Stimulated activated naive CD8-positive, alpha-beta T cell treated with anti-CD3 and anti-CD28 coated beads, Interleukin-15, amount 100 ng/mL, for 72 hours (primary cell): ENCODE data around the gene VPS9D1.
"Not testable (repeated sequence)": the region's sequence is repeated elsewhere in the genome, so short reads cannot be mapped to it uniquely, and the experiment has no call there.

ENCODE experiments used
- ATAC-seq: fragments of 150-1000 bp; cut with Tn5 transposase; 2 replicates; pipeline ENCODE4 v1.10.0; 2021; ENCODE audit warnings: mild to moderate bottlenecking, moderate library complexity
- DNase-seq, 2 donors: peaks; one replicate each; pipeline ENCODE4 v3.0.0; 2021 to 2022
- H3K27ac Mint-ChIP-seq, 2 donors: one replicate each; pipeline ENCODE4 v1.8.0; 2022; ENCODE audit warnings: mild to moderate bottlenecking in 2 of 2, mixed read lengths in 2 of 2, moderate library complexity in 2 of 2
- H3K27me3 Mint-ChIP-seq: one replicate; pipeline ENCODE4 v1.8.0; 2022; ENCODE audit warnings: mixed read lengths
- H3K4me1 Mint-ChIP-seq: one replicate; pipeline ENCODE4 v1.8.0; 2022; ENCODE audit warnings: mild to moderate bottlenecking, mixed read lengths
- H3K4me3 Mint-ChIP-seq, 2 donors: one replicate each; pipeline ENCODE4 v1.8.0; 2022; ENCODE audit warnings: mild to moderate bottlenecking in 2 of 2, mixed read lengths in 2 of 2, moderate library complexity in 1 of 2
- H3K9me3 Mint-ChIP-seq, 2 donors: one replicate each; pipeline ENCODE4 v1.8.0; 2022; ENCODE audit warnings: mixed read lengths in 2 of 2

The VPS9D1 gene

GRCh38 chr16:89671565-89671964 is 49.1 kb downstream of the VPS9D1 start:
- H3K4me1 Mint-ChIP-seq = peaks cover 25% of the 10 kb centered on the region
- H3K27me3 Mint-ChIP-seq, H3K9me3 Mint-ChIP-seq, DNase-seq, H3K27ac Mint-ChIP-seq, ATAC-seq, H3K4me3 Mint-ChIP-seq: not testable (repeated sequence)

DNA sequence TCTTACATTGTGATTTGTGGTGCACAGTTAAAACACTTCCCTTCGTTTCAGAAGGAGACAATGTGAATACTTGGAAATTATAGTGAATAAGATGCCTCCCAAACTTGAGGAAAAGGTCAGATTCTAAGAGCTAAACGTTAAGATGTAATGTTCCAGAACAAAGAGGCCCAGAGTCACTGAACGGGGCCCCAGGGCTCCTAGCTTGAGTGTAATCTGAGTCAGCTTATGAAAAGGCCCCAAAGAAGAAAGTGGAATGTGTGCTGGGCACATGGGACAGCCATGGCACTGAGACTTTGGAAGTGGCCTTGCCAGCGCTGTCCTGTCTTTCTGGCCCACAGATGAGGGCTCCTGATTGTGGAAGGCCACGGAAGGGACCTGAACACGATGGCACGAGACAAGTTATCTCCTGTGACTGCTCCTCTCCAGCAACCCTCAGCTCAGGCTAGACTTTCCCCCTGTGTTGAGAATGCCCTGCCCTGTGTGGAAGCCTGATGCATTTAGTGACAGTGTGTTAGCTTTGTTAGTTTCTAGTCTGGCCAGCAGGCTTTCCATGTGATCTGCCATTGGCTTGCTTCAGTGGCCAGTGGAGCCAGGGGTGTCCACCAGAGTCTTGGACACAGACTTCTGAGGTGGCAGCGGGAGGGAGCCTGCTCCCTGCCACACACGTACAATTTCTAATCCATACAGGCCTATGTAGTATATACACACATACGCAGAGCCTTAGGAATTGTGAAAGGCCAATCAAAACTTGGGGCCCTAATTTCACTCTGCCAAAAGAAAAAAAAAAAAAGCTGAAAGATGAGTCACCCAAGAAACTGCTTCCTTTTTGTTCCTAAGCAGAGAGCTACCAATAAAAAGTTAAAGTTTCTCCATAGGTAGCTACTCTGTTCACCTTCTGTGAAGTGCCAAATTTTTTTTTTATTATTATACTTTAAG is 49.9 kb downstream of the VPS9D1 start:
- H3K4me3 Mint-ChIP-seq = no peak overlapping the region
- H3K9me3 Mint-ChIP-seq = no peaks in the 10 kb centered on the region
- ATAC-seq (no peak), DNase-seq (no peak)
- H3K27me3 Mint-ChIP-seq = no peaks in the 10 kb centered on the region
- peaks cover 25% of the 10 kb centered on the region for H3K4me1 Mint-ChIP-seq
- no peak overlapping the region for H3K27ac Mint-ChIP-seq

- peaks cover 25% of the 10 kb centered on the region for H3K4me1 Mint-ChIP-seq
- no peaks in the 10 kb centered on the region for H3K9me3 Mint-ChIP-seq
- H3K27me3 Mint-ChIP-seq = no peaks in the 10 kb centered on the region
- ATAC-seq (no peak), DNase-seq (no peak)
- no peak overlapping the region for H3K4me3 Mint-ChIP-seq
- H3K27ac Mint-ChIP-seq = no peak overlapping the region
Observed at GRCh38 chr16:89669755-89670154, 50.9 kb downstream of the VPS9D1 start.

DNA sequence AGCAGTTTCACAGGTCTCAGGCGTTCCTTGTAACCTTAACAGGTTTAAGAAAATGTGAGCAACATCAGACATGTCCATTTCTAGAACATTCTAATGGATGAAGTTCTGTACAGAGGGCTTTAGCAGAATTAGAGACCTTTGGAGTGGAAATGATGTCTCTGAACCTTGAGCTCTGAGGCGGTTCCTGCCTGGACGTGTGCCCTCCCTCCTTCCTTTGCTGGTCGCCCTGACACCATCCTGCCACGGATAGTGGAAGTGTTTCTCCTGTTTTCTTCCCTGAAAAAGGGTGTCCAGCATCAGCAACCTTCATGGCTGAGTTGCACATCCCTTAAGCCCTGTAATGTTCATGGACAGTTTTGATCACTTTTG is 51.9 kb downstream of the VPS9D1 start:
- H3K4me3 Mint-ChIP-seq = peak overlapping the region in 1 of 2 donors; percentile 6
- H3K9me3 Mint-ChIP-seq = no peaks in the 10 kb centered on the region
- no peak overlapping the region for H3K27ac Mint-ChIP-seq
- no peaks in the 10 kb centered on the region for H3K27me3 Mint-ChIP-seq
- ATAC-seq (no peak), DNase-seq (no peak)
- peaks cover 25% of the 10 kb centered on the region for H3K4me1 Mint-ChIP-seq

DNA sequence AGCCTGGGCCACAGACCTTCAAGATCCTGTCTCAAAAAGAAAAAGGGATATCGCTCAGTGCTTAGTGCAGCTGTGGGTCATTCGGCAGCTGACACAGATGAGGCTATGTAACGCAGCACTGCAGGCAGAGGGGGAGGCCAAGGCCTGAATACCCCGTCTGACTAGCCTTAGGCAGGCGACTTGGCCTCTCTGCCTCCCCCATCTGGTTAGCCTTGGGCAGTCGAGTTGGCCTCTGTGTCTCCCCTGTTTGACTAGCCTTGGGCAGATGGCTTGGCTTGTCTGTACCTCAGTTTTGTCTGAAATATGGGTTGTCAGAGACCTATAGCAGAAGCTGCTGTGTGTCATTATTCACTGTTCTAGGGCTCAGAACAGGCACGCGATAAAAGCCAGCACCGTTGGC is 53.1 kb downstream of the VPS9D1 start:
- Mint-ChIP-seq H3K4me3 (no peak overlapping the region), H3K27ac (no peak overlapping the region), H3K27me3 (no peaks in the 10 kb centered on the region), H3K4me1 (peaks cover 25% of the 10 kb centered on the region), H3K9me3 (no peaks in the 10 kb centered on the region)
- no peak for DNase-seq
- no peak for ATAC-seq

DNA sequence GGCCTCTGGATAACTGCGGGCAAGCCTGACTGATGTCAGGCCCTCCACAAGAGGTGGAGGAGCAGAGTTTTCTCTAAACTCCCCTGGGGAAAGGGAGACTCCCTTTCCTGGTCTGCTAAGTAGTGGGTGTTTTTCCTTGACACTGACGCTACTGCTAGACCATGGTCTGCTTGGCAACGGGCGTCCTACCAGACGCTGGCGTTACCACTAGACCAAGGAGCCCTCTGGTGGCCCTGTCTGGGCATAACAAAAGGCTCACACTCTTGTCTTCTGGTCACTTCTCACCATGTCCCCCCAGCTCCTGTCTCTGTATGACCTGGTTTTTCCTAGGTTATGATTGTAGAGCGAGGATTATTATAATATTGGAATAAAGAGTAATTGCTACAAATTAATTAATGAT is 53.7 kb downstream of the VPS9D1 start:
- DNase-seq, H3K4me3 Mint-ChIP-seq: not testable (repeated sequence)
- H3K4me1 Mint-ChIP-seq = peaks cover 25% of the 10 kb centered on the region

GRCh38 chr16:89664238-89664637 is 56.5 kb downstream of the VPS9D1 start:
- H3K27me3 Mint-ChIP-seq, H3K27ac Mint-ChIP-seq, H3K4me3 Mint-ChIP-seq, ATAC-seq, H3K9me3 Mint-ChIP-seq, DNase-seq: not testable (repeated sequence)
- H3K4me1 Mint-ChIP-seq = peaks cover 27% of the 10 kb centered on the region

More for the DNA sequence above, 53.7 kb downstream of the VPS9D1 start:
- H3K27me3 Mint-ChIP-seq, ATAC-seq, H3K9me3 Mint-ChIP-seq: not testable (repeated sequence)
- H3K27ac Mint-ChIP-seq = peak overlapping the region in 1 of 2 donors; percentile 48

- no peak overlapping the region for H3K4me3 Mint-ChIP-seq
- no peaks in the 10 kb centered on the region for H3K9me3 Mint-ChIP-seq
- H3K4me1 Mint-ChIP-seq = peaks cover 31% of the 10 kb centered on the region
- no peaks in the 10 kb centered on the region for H3K27me3 Mint-ChIP-seq
- H3K27ac Mint-ChIP-seq = no peak overlapping the region
- ATAC-seq (no peak), DNase-seq (no peak)
Observed at GRCh38 chr16:89661215-89661614, 59.5 kb downstream of the VPS9D1 start.

GRCh38 chr16:89660146-89660545 is 60.6 kb downstream of the VPS9D1 start:
- H3K4me1 Mint-ChIP-seq = peaks cover 42% of the 10 kb centered on the region
- ATAC-seq (no peak), DNase-seq (no peak)
- H3K27ac Mint-ChIP-seq = no peak overlapping the region
- H3K4me3 Mint-ChIP-seq = no peak overlapping the region
- no peaks in the 10 kb centered on the region for H3K27me3 Mint-ChIP-seq
- H3K9me3 Mint-ChIP-seq = no peaks in the 10 kb centered on the region

DNA sequence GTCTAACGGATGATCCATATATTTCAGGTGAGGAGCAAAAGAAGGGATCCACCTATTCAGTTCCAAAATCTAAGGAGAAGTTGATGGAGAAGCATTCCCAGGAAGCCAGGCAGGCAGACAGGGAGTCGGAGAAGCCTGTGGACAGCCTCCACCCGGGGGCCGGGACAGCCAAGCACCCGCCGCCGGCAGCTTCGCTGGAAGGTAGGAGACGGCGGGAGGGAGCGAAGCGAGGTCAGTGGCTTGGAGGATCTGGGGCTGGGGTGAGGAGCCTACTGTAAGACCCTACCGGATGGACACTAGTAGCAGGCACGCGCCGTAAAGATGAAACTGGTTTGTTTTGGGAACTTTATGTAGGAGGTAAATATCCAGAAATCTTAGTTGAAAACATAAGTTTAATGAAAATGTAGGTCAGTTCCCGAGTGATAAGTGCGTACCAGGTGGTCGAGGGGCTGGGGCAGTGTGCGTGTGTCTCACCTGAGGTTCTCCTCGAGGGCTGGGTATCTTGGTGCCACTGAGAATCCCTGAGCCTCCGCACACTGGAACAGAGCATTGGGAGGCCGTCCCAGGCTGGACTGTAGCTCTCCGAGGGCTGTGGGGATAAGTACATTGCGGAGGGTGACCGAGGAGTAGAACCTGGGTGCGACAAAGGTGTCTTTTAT is 62.3 kb downstream of the VPS9D1 start:
- Mint-ChIP-seq H3K4me1 (peaks cover 44% of the 10 kb centered on the region), H3K27me3 (no peaks in the 10 kb centered on the region), H3K4me3 (peak overlapping the region; percentile 95 to 96), H3K9me3 (no peaks in the 10 kb centered on the region), H3K27ac (peak overlapping the region; percentile 90 to 93)
- ATAC-seq (no peak), DNase-seq (peak in 1 of 2 donors; percentile 33)

GRCh38 chr16:89657442-89658220 is 63.1 kb downstream of the VPS9D1 start, which contains the start of the genes CHMP1A and SPATA33:
Gene CHMP1A, minus strand, starts transcription at chr16:89657708. Its CDS starts 120 bp downstream, at chr16:89657588.
Gene SPATA33, plus strand, starts transcription at chr16:89657836. Its CDS starts 76 bp downstream, at chr16:89657912.
- peak; percentile 95 for ATAC-seq
- H3K4me3 Mint-ChIP-seq = peak within 1 kb of the TSS; percentile 95 to 96
- H3K27me3 Mint-ChIP-seq = no peaks in the 10 kb centered on the region
- peak within 1 kb of the TSS; percentile 96 for H3K27ac Mint-ChIP-seq
- DNase-seq = peak; percentile 94 to 96
- H3K4me1 Mint-ChIP-seq = peaks cover 44% of the 10 kb centered on the region
- H3K9me3 Mint-ChIP-seq = no peaks in the 10 kb centered on the region
